Ureter (tissue), 1 donor: ENCODE results near the gene TTC9. TPM values are rescaled to one million over a fixed set of nuclear protein-coding genes. Genes with fewer than 3 reads are reported as not detected.
A peak's percentile ranks its signal among the peaks of the same experiment; 100 is the strongest.
"Not testable (repeated sequence)": the region's sequence is repeated elsewhere in the genome, so short reads cannot be mapped to it uniquely, and the experiment has no call there.

Source experiments
- DNase-seq: peaks from one replicate; pipeline ENCODE4 v3.0.0-alpha.2; 2020; ENCODE audit warnings: low spot score
- total RNA-seq: library from RNA; stranded (reverse); gene quantifications from one replicate; pipeline ENCODE4 v1.2.4, GENCODE V29; 2023
- donor health status: DM: yes; HTN: yes; CAD: no.

TTC9 gene
- total RNA-seq, 1 donor from 2014 or later = 7.0 TPM

GRCh38 chr14:70680748-70681147 is 39.0 kb downstream of the TTC9 start:
- DNase-seq = no peak

GRCh38 chr14:70683983-70684382 is 42.3 kb downstream of the TTC9 start:
- no peak for DNase-seq

- no peak for DNase-seq
Observed at GRCh38 chr14:70685474-70686197, 43.9 kb downstream of the TTC9 start.

GRCh38 chr14:70692210-70692609 is 50.5 kb downstream of the TTC9 start:
- DNase-seq = peak; percentile 62

GRCh38 chr14:70696026-70696425 is 54.3 kb downstream of the TTC9 start:
- DNase-seq = no peak

GRCh38 chr14:70697701-70698100 is 56.0 kb downstream of the TTC9 start:
- DNase-seq = no peak

GRCh38 chr14:70698288-70698687 is 56.6 kb downstream of the TTC9 start:
- DNase-seq = peak; percentile 57

GRCh38 chr14:70699646-70700045 is 57.9 kb downstream of the TTC9 start:
- no peak for DNase-seq

- DNase-seq = no peak
Observed at GRCh38 chr14:70700955-70701585, 59.4 kb downstream of the TTC9 start.

GRCh38 chr14:70701610-70702009 is 59.9 kb downstream of the TTC9 start:
- DNase-seq = no peak

- DNase-seq = no peak
Observed at GRCh38 chr14:70702161-70702560, 60.4 kb downstream of the TTC9 start.

- DNase-seq = not testable (repeated sequence)
Observed at GRCh38 chr14:70703621-70704168, 62.0 kb downstream of the TTC9 start.

GRCh38 chr14:70704960-70705359 is 63.2 kb downstream of the TTC9 start:
- no peak for DNase-seq

GRCh38 chr14:70706177-70706576 is 64.5 kb downstream of the TTC9 start:
- DNase-seq = no peak

GRCh38 chr14:70707138-70708038 is 65.7 kb downstream of the TTC9 start:
- peak; percentile 69 for DNase-seq

- DNase-seq = no peak
Observed at GRCh38 chr14:70708717-70709570, 67.2 kb downstream of the TTC9 start.

- DNase-seq = no peak
Observed at GRCh38 chr14:70709726-70710382, 68.1 kb downstream of the TTC9 start.

GRCh38 chr14:70711451-70711850 is 69.7 kb downstream of the TTC9 start:
- no peak for DNase-seq

GRCh38 chr14:70713096-70713495 is 71.4 kb downstream of the TTC9 start:
- no peak for DNase-seq

GRCh38 chr14:70713511-70713916 is 71.8 kb downstream of the TTC9 start:
- no peak for DNase-seq
